NCI-H2171 treated with DMSO at 0.1 percent for 48 hours (cell line): Measurements from ENCODE around the gene ASPSCR1.

Source experiments
- DNase-seq: peaks from one replicate; lab custom pipeline; 2025; lab: John Stamatoyannopoulos, UW

The ASPSCR1 gene

GRCh38 chr17:82012640-82013295, 35.3 kb downstream of the ASPSCR1 start:
- DNase-seq = no peak

GRCh38 chr17:82013341-82013740, 35.9 kb downstream of the ASPSCR1 start:
- no peak for DNase-seq

GRCh38 chr17:82013772-82014321, 36.4 kb downstream of the ASPSCR1 start:
- DNase-seq = no peak

- no peak for DNase-seq
Measured at GRCh38 chr17:82014432-82014831, 37.0 kb downstream of the ASPSCR1 start.

GRCh38 chr17:82014971-82015310, 37.5 kb downstream of the ASPSCR1 start:
- no peak for DNase-seq

GRCh38 chr17:82015311-82015971, 38.0 kb downstream of the ASPSCR1 start:
- no peak for DNase-seq

- no peak for DNase-seq
Measured at GRCh38 chr17:82016061-82016874, 38.8 kb downstream of the ASPSCR1 start.

- DNase-seq = no peak
Measured at GRCh38 chr17:82016875-82017459, 39.5 kb downstream of the ASPSCR1 start.

- no peak for DNase-seq
Measured at GRCh38 chr17:82017612-82018151, 40.3 kb downstream of the ASPSCR1 start.

GRCh38 chr17:82018152-82018988, 40.9 kb downstream of the ASPSCR1 start:
- peak; percentile 15 for DNase-seq

- DNase-seq = no peak
Measured at GRCh38 chr17:82018989-82019689, 41.7 kb downstream of the ASPSCR1 start.

GRCh38 chr17:82019690-82020571, 42.5 kb downstream of the ASPSCR1 start:
- no peak for DNase-seq

GRCh38 chr17:82020572-82021106, 43.2 kb downstream of the ASPSCR1 start:
- DNase-seq = no peak

GRCh38 chr17:82021107-82021899, 43.9 kb downstream of the ASPSCR1 start:
- peak; percentile 58 for DNase-seq

GRCh38 chr17:82021900-82022309, 44.5 kb downstream of the ASPSCR1 start:
- DNase-seq = no peak

GRCh38 chr17:82022310-82022980, 45.0 kb downstream of the ASPSCR1 start, which contains the start of gene CENPX:
TSS of gene CENPX (minus strand) at chr17:82022878. CDS start at chr17:82022861, 17 bp downstream.
- no peak for DNase-seq

- DNase-seq = peak; percentile 100
Measured at GRCh38 chr17:82022981-82023446, 45.6 kb downstream of the ASPSCR1 start, which contains the start of gene LRRC45. TSS of gene LRRC45 (plus strand) at chr17:82023305. CDS start at chr17:82023644, 339 bp downstream.
